NCI-H524 (cell line): ENCODE results near the gene AZI2.

Experiments
- DNase-seq, 2 experiments: peaks; one replicate each; lab custom pipeline; 2025; lab: John Stamatoyannopoulos, UW

Gene AZI2

GRCh38 chr3:28300345-28300962 is 48.2 kb downstream of the AZI2 start:
- no peak for DNase-seq

- no peak for DNase-seq
These were observed 48.9 kb downstream of the AZI2 start for GRCh38 chr3:28299705-28300104.

GRCh38 chr3:28295898-28296490 is 52.6 kb downstream of the AZI2 start:
- DNase-seq: no peak

- no peak for DNase-seq
These were observed 53.8 kb downstream of the AZI2 start for GRCh38 chr3:28294667-28295413.

GRCh38 chr3:28292622-28293021 is 56.0 kb downstream of the AZI2 start:
- DNase-seq: no peak

GRCh38 chr3:28291577-28291976 is 57.0 kb downstream of the AZI2 start:
- DNase-seq: no peak

- no peak for DNase-seq
These were observed 57.7 kb downstream of the AZI2 start for GRCh38 chr3:28290863-28291300.

- no peak for DNase-seq
These were observed 61.6 kb downstream of the AZI2 start for GRCh38 chr3:28287046-28287445.

GRCh38 chr3:28286595-28286994 is 62.0 kb downstream of the AZI2 start:
- DNase-seq: peak in 1 of 2 experiments; percentile 51

GRCh38 chr3:28280781-28281180 is 67.8 kb downstream of the AZI2 start:
- DNase-seq: no peak

- no peak for DNase-seq
These were observed 68.9 kb downstream of the AZI2 start for GRCh38 chr3:28279770-28280169.

GRCh38 chr3:28278918-28279317 is 69.7 kb downstream of the AZI2 start:
- no peak for DNase-seq

- no peak for DNase-seq
These were observed 74.8 kb downstream of the AZI2 start for GRCh38 chr3:28273837-28274236.
